Right renal pelvis (tissue), 4 donors: ENCODE data around the gene PDE6C. TPM values are rescaled to one million over a fixed set of nuclear protein-coding genes. Genes with fewer than 3 reads are reported as not detected.
A peak's percentile ranks its signal among the peaks of the same experiment; 100 is the strongest.

ENCODE experiments used
- DNase-seq, 4 donors: peaks; one replicate each; pipeline ENCODE4 v3.0.0-alpha.2; 2013; ENCODE audit warnings: low read depth in 4 of 4, low spot score in 3 of 4, missing footprints in 1 of 4
- polyA plus RNA-seq, 4 donors: library from polyadenylated mRNA; unstranded; fragments of 120-200 nt; gene quantifications; one replicate each; pipeline ENCODE4 v1.2.1, GENCODE V29; 2013; ENCODE audit not compliant: insufficient read length in 4 of 4

The PDE6C gene
- polyA plus RNA-seq, 4 donors: 0.33 to 0.69 (median 0.48) TPM

DNA sequence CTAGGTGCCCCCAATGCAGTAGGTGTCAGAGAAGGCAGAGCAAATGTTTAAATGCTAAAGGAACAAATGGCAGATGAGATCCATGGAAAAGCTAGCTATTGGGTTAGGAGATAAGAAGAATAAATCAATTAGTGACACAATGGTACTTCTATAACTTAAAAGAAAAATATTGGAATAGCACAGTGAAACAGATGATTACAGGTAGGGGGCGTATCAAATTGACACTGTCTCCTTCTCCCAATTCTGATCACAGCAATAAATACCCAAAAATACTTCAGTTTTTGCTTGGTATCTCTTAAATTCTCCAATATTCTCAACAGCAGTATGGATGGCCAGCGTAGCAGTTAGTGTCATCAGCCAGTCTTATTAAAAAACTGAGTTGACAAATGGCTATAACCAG lies 84.9 kb downstream of the PDE6C start:
- DNase-seq: no peak

GRCh38 chr10:93701866-93702209 lies 89.5 kb downstream of the PDE6C start:
- no peak for DNase-seq

GRCh38 chr10:93702210-93703001 lies 90.1 kb downstream of the PDE6C start, which contains the start of gene FRA10AC1:
FRA10AC1 (minus strand) TSS chr10:93702592; CDS start chr10:93700106, 2,486 bp downstream.
- DNase-seq: peak; percentile 86 to 88 (median 87)

DNA sequence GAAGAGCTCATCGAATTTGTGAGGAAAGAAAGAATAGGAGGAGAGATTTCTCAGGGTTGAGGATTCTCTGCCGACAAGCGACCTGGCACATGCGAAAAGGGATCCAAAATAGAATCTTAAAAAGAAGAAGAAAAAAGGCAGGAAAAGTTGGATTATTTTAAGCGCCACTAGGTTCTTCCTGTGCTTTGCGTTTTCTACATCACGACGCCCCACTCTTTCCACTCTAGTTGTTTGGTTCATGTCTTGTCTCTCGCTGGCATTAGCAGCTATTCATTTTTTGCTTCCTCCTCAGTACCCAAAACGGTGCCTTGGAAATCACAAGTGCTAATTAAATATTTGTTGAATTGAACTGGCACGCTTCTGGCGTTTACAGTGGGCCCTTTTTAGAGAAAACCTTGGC lies 90.7 kb downstream of the PDE6C start:
- peak in 2 of 4 donors; percentile 1 to 5 for DNase-seq

- no peak for DNase-seq
Measured at GRCh38 chr10:93703841-93704240, 91.5 kb downstream of the PDE6C start.

- no peak for DNase-seq
Measured at GRCh38 chr10:93704451-93704850, 92.1 kb downstream of the PDE6C start.

- DNase-seq: no peak
Measured at GRCh38 chr10:93707623-93708022, 95.3 kb downstream of the PDE6C start.

GRCh38 chr10:93710333-93710909 lies 98.1 kb downstream of the PDE6C start:
- no peak for DNase-seq

GRCh38 chr10:93711891-93712290 lies 99.6 kb downstream of the PDE6C start:
- no peak for DNase-seq

- no peak for DNase-seq
Measured at GRCh38 chr10:93712593-93712992, 100.3 kb downstream of the PDE6C start.

GRCh38 chr10:93715345-93715744 lies 103.0 kb downstream of the PDE6C start:
- no peak for DNase-seq

Other genes with a start within 250 kb of the PDE6C start
- 10 to 100 TPM; 29.9 to 40.2 (median 32.6) TPM for gene MYOF, start 130.2 kb upstream of the PDE6C start, polyA plus RNA-seq
- gene CEP55, start 115.9 kb upstream of the PDE6C start, polyA plus RNA-seq: 10 to 100 TPM; 13.2 to 17.0 (median 15.6) TPM
- under 1 TPM in 1 of 4 donors, not detected in 3; 0.01 TPM for gene FFAR4, start 45.9 kb upstream of the PDE6C start, polyA plus RNA-seq
- gene RBP4, start 11.3 kb upstream of the PDE6C start, polyA plus RNA-seq: 1 to 10 TPM in 1 of 4 donors, under 1 TPM in 3; 0.32 to 1.3 (median 0.46) TPM
- gene FRA10AC1, start 90.1 kb downstream of the PDE6C start, polyA plus RNA-seq: 10 to 100 TPM; 27.1 to 39.3 (median 32.3) TPM
- gene LGI1, start 145.4 kb downstream of the PDE6C start, polyA plus RNA-seq: 1 to 10 TPM; 4.5 to 8.2 (median 7.2) TPM